ENCODE data around the gene ZC3H14. TPM values are rescaled to one million over a fixed set of nuclear protein-coding genes. Genes with fewer than 3 reads are reported as not detected.

Gene ZC3H14
- total RNA-seq, 2 donors from 2014 or later: 34.6 to 61.9 TPM

GRCh38 chr14:88562532-88562830 lies 356 bp upstream of the ZC3H14 start:
- peak overlapping the region; percentile 91 for H3K4me3 Mint-ChIP-seq

GRCh38 chr14:88563845-88564244 lies 1.0 kb downstream of the ZC3H14 start:
- Mint-ChIP-seq H3K4me1 (ENCODE audit: low read depth in 2 of 2) (peaks cover 20 to 23% of the 10 kb centered on the region in 2 donors), H3K27ac (peak overlapping the region; percentile 49 to 81), H3K4me3 (peak overlapping the region; percentile 91), H3K27me3 (peaks cover 4 to 8% of the 10 kb centered on the region in 2 donors), H3K36me3 (peaks cover 8% of the 10 kb centered on the region), H3K9me3 (no peaks in the 10 kb centered on the region)
- no peak for ATAC-seq
- DNase-seq (ENCODE audit: low spot score): no peak

More at GRCh38 chr14:88562532-88562830, 356 bp upstream of the ZC3H14 start:
- Mint-ChIP-seq H3K36me3 (no peaks in the 10 kb centered on the region), H3K9me3 (no peaks in the 10 kb centered on the region), H3K4me1 (ENCODE audit: low read depth in 2 of 2) (peaks cover 20 to 23% of the 10 kb centered on the region in 2 donors), H3K27me3 (peaks cover 6 to 9% of the 10 kb centered on the region in 2 donors), H3K27ac (peak overlapping the region; percentile 49 to 81)
- no peak for ATAC-seq
- DNase-seq (ENCODE audit: low spot score): no peak

- H3K4me3 Mint-ChIP-seq: no peak overlapping the region
- no peak for ATAC-seq
- H3K27me3 Mint-ChIP-seq: peaks cover 0 to 4% of the 10 kb centered on the region in 2 donors
- peaks cover 17% of the 10 kb centered on the region for H3K36me3 Mint-ChIP-seq
- no peaks in the 10 kb centered on the region for H3K9me3 Mint-ChIP-seq
- no peak overlapping the region for H3K27ac Mint-ChIP-seq
- DNase-seq (ENCODE audit: low spot score): no peak
- peaks cover 20 to 23% of the 10 kb centered on the region in 2 donors for H3K4me1 Mint-ChIP-seq (ENCODE audit: low read depth in 2 of 2)
These were observed 2.6 kb downstream of the ZC3H14 start for GRCh38 chr14:88565427-88565826.

GRCh38 chr14:88568196-88568595 lies 5.4 kb downstream of the ZC3H14 start:
- Mint-ChIP-seq H3K27ac (no peak overlapping the region), H3K27me3 (no peaks in the 10 kb centered on the region), H3K36me3 (peaks cover 23% of the 10 kb centered on the region), H3K4me1 (ENCODE audit: low read depth in 2 of 2) (peaks cover 12 to 14% of the 10 kb centered on the region in 2 donors), H3K4me3 (no peak overlapping the region), H3K9me3 (no peaks in the 10 kb centered on the region)
- no peak for ATAC-seq
- DNase-seq (ENCODE audit: low spot score): no peak

GRCh38 chr14:88572117-88572516 lies 9.3 kb downstream of the ZC3H14 start:
- no peak for DNase-seq (ENCODE audit: low spot score)
- H3K4me1 Mint-ChIP-seq (ENCODE audit: low read depth in 2 of 2): no peaks in the 10 kb centered on the region
- no peak overlapping the region for H3K27ac Mint-ChIP-seq
- H3K27me3 Mint-ChIP-seq: no peaks in the 10 kb centered on the region
- no peak for ATAC-seq
- H3K36me3 Mint-ChIP-seq: peaks cover 32% of the 10 kb centered on the region
- H3K9me3 Mint-ChIP-seq: no peaks in the 10 kb centered on the region
- H3K4me3 Mint-ChIP-seq: no peak overlapping the region

GRCh38 chr14:88576222-88576621 lies 13.4 kb downstream of the ZC3H14 start:
- DNase-seq (ENCODE audit: low spot score): no peak
- no peak for ATAC-seq
- H3K27me3 Mint-ChIP-seq: no peaks in the 10 kb centered on the region
- H3K9me3 Mint-ChIP-seq: no peaks in the 10 kb centered on the region
- no peak overlapping the region for H3K27ac Mint-ChIP-seq
- H3K4me1 Mint-ChIP-seq (ENCODE audit: low read depth in 2 of 2): no peaks in the 10 kb centered on the region
- H3K36me3 Mint-ChIP-seq: peaks cover 32% of the 10 kb centered on the region
- H3K4me3 Mint-ChIP-seq: no peak overlapping the region

- no peak overlapping the region for H3K4me3 Mint-ChIP-seq
- H3K36me3 Mint-ChIP-seq: peaks cover 50% of the 10 kb centered on the region
- no peaks in the 10 kb centered on the region for H3K27me3 Mint-ChIP-seq
- no peak for ATAC-seq
- H3K9me3 Mint-ChIP-seq: no peaks in the 10 kb centered on the region
- DNase-seq (ENCODE audit: low spot score): no peak
- peaks cover 5 to 6% of the 10 kb centered on the region in 2 donors for H3K4me1 Mint-ChIP-seq (ENCODE audit: low read depth in 2 of 2)
- no peak overlapping the region for H3K27ac Mint-ChIP-seq
These were observed 21.6 kb downstream of the ZC3H14 start for GRCh38 chr14:88584451-88584850.

GRCh38 chr14:88588081-88588480 lies 25.2 kb downstream of the ZC3H14 start:
- peaks cover 0 to 5% of the 10 kb centered on the region in 2 donors for H3K4me1 Mint-ChIP-seq (ENCODE audit: low read depth in 2 of 2)
- no peak overlapping the region for H3K27ac Mint-ChIP-seq

GRCh38 chr14:88590173-88590572 lies 27.3 kb downstream of the ZC3H14 start:
- H3K4me1 Mint-ChIP-seq (ENCODE audit: low read depth in 2 of 2): peaks cover 0 to 5% of the 10 kb centered on the region in 2 donors
- no peaks in the 10 kb centered on the region for H3K27me3 Mint-ChIP-seq
- peaks cover 41% of the 10 kb centered on the region for H3K36me3 Mint-ChIP-seq
- H3K4me3 Mint-ChIP-seq: no peak overlapping the region
- no peaks in the 10 kb centered on the region for H3K9me3 Mint-ChIP-seq
- no peak overlapping the region for H3K27ac Mint-ChIP-seq
- no peak for DNase-seq (ENCODE audit: low spot score)
- no peak for ATAC-seq

More at GRCh38 chr14:88588081-88588480, 25.2 kb downstream of the ZC3H14 start:
- no peaks in the 10 kb centered on the region for H3K27me3 Mint-ChIP-seq
- no peak overlapping the region for H3K4me3 Mint-ChIP-seq
- DNase-seq (ENCODE audit: low spot score) (no peak), ATAC-seq (no peak)
- H3K9me3 Mint-ChIP-seq: no peaks in the 10 kb centered on the region
- H3K36me3 Mint-ChIP-seq: peaks cover 46% of the 10 kb centered on the region

- Mint-ChIP-seq H3K27me3 (no peaks in the 10 kb centered on the region), H3K27ac (no peak overlapping the region), H3K9me3 (no peaks in the 10 kb centered on the region), H3K4me1 (ENCODE audit: low read depth in 2 of 2) (peaks cover 0 to 5% of the 10 kb centered on the region in 2 donors), H3K36me3 (peaks cover 31% of the 10 kb centered on the region), H3K4me3 (no peak overlapping the region)
- DNase-seq (ENCODE audit: low spot score) (no peak), ATAC-seq (no peak)
These were observed 29.2 kb downstream of the ZC3H14 start for GRCh38 chr14:88592031-88592430.

GRCh38 chr14:88597038-88597437 lies 34.2 kb downstream of the ZC3H14 start:
- peaks cover 23% of the 10 kb centered on the region for H3K36me3 Mint-ChIP-seq
- no peaks in the 10 kb centered on the region for H3K9me3 Mint-ChIP-seq
- ATAC-seq (no peak), DNase-seq (ENCODE audit: low spot score) (no peak)
- no peak overlapping the region for H3K4me3 Mint-ChIP-seq
- H3K27ac Mint-ChIP-seq: no peak overlapping the region
- H3K27me3 Mint-ChIP-seq: no peaks in the 10 kb centered on the region
- H3K4me1 Mint-ChIP-seq (ENCODE audit: low read depth in 2 of 2): peaks cover 11 to 21% of the 10 kb centered on the region in 2 donors

- H3K36me3 Mint-ChIP-seq: peaks cover 23% of the 10 kb centered on the region
- no peaks in the 10 kb centered on the region for H3K27me3 Mint-ChIP-seq
- H3K27ac Mint-ChIP-seq: no peak overlapping the region
These were observed 34.8 kb downstream of the ZC3H14 start for GRCh38 chr14:88597601-88598000.

GRCh38 chr14:88598097-88598675 lies 35.3 kb downstream of the ZC3H14 start:
- H3K36me3 Mint-ChIP-seq: peaks cover 25% of the 10 kb centered on the region
- H3K27ac Mint-ChIP-seq: no peak overlapping the region
- no peak for ATAC-seq
- no peaks in the 10 kb centered on the region for H3K27me3 Mint-ChIP-seq
- H3K4me1 Mint-ChIP-seq (ENCODE audit: low read depth in 2 of 2): peaks cover 11 to 21% of the 10 kb centered on the region in 2 donors
- H3K4me3 Mint-ChIP-seq: no peak overlapping the region
- DNase-seq (ENCODE audit: low spot score): no peak
- no peaks in the 10 kb centered on the region for H3K9me3 Mint-ChIP-seq

More at GRCh38 chr14:88597601-88598000, 34.8 kb downstream of the ZC3H14 start:
- H3K4me3 Mint-ChIP-seq: no peak overlapping the region
- no peaks in the 10 kb centered on the region for H3K9me3 Mint-ChIP-seq
- DNase-seq (ENCODE audit: low spot score): no peak
- H3K4me1 Mint-ChIP-seq (ENCODE audit: low read depth in 2 of 2): peaks cover 11 to 21% of the 10 kb centered on the region in 2 donors
- no peak for ATAC-seq

GRCh38 chr14:88599326-88599725 lies 36.5 kb downstream of the ZC3H14 start:
- no peak for ATAC-seq
- H3K36me3 Mint-ChIP-seq: peaks cover 29% of the 10 kb centered on the region
- H3K4me3 Mint-ChIP-seq: peak overlapping the region; percentile 80
- DNase-seq (ENCODE audit: low spot score): no peak
- H3K27ac Mint-ChIP-seq: peak overlapping the region; percentile 81 to 83
- H3K27me3 Mint-ChIP-seq: no peaks in the 10 kb centered on the region
- no peaks in the 10 kb centered on the region for H3K9me3 Mint-ChIP-seq
- H3K4me1 Mint-ChIP-seq (ENCODE audit: low read depth in 2 of 2): peaks cover 11 to 21% of the 10 kb centered on the region in 2 donors

All from natural killer cell treated with Interleukin-12 subunit alpha and Interleukin-12 subunit beta and Interleukin-15 and Interleukin-18, amount 100 ng/mL, for 72 hours (primary cell).